Calu3 (cell line): ENCODE data around the gene CFAP300. TPM values are rescaled to one million over a fixed set of nuclear protein-coding genes. Genes with fewer than 3 reads are reported as not detected.

ENCODE experiments used
- BruUV-seq: library from RNA; stranded (reverse); fragments of 400-500 nt; replicated peaks from 2 replicates; lab custom pipeline; 2021; lab: Mats Ljungman, UMichigan
- CTCF ChIA-PET: fragments of 300-600 bp; sonication (Branson Sonifier 250); formaldehyde crosslinking; loops from one replicate; lab custom pipeline; 2022; ENCODE audit warnings: antibody characterized with exemption; lab: Charles Lee
- DNase-seq: peaks from one replicate; pipeline ENCODE4 v3.0.0; 2022
- H3K27ac Mint-ChIP-seq: one replicate; pipeline ENCODE4 v1.8.0; 2022; ENCODE audit warnings: mixed read lengths; ENCODE audit not compliant: unreplicated experiment
- H3K27me3 Mint-ChIP-seq: one replicate; pipeline ENCODE4 v1.8.0; 2022; ENCODE audit warnings: mixed read lengths; ENCODE audit not compliant: unreplicated experiment
- H3K36me3 Mint-ChIP-seq: one replicate; pipeline ENCODE4 v1.8.0; 2022; ENCODE audit warnings: mild to moderate bottlenecking, moderate library complexity, mixed read lengths; ENCODE audit not compliant: insufficient read depth, unreplicated experiment
- H3K4me1 Mint-ChIP-seq: one replicate; pipeline ENCODE4 v1.8.0; 2022; ENCODE audit warnings: mild to moderate bottlenecking, low read depth, mixed read lengths; ENCODE audit not compliant: unreplicated experiment
- H3K4me3 Mint-ChIP-seq: one replicate; pipeline ENCODE4 v1.8.0; 2022; ENCODE audit warnings: mild to moderate bottlenecking, low read depth, moderate library complexity, mixed read lengths; ENCODE audit not compliant: unreplicated experiment
- H3K9me3 Mint-ChIP-seq: one replicate; pipeline ENCODE4 v1.8.0; 2022; ENCODE audit warnings: low read depth, mixed read lengths; ENCODE audit not compliant: unreplicated experiment
- intact Hi-C: fragments of 100-400 bp; cut with micrococcal nuclease; formaldehyde crosslinking; loops from one replicate; pipeline ENCODE4 v1.10.0; 2022; ENCODE audit not compliant: unreplicated experiment
- total RNA-seq: library from RNA; stranded (reverse); gene quantifications from 2 replicates; pipeline ENCODE4 v1.2.3, GENCODE V29; 2022
- TF ChIP-seq, protein P1 (sequence below): fragments of 200-600 bp; IDR thresholded peaks from one replicate; pipeline ENCODE4 v1.8.0; 2022; ENCODE audit warnings: antibody characterized with exemption; ENCODE audit not compliant: unreplicated experiment

Gene CFAP300
- total RNA-seq, 1 experiment from 2014 or later: 2.9 TPM

DNA sequence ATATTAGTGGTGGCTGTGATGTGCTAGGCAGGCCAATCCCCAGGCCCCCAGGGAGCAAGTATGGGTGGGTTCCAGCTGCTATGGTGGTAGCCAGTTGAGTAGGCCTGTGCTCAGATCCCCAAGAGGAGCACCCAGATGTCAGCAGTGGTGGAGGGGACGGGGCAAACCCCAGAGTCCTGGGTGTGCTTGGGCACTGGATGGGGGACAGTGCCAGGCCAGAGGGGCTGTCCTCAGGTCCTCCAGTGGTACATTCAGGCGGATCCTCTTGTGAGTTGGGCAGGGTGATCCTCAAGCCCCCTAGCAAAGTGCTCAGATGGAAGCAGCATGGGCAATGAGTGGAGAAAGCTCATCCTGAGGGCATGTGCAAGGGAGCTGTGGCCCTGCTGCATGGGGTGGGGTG lies 26.0 kb downstream of the CFAP300 start:
- TF ChIP-seq, protein P1, sequence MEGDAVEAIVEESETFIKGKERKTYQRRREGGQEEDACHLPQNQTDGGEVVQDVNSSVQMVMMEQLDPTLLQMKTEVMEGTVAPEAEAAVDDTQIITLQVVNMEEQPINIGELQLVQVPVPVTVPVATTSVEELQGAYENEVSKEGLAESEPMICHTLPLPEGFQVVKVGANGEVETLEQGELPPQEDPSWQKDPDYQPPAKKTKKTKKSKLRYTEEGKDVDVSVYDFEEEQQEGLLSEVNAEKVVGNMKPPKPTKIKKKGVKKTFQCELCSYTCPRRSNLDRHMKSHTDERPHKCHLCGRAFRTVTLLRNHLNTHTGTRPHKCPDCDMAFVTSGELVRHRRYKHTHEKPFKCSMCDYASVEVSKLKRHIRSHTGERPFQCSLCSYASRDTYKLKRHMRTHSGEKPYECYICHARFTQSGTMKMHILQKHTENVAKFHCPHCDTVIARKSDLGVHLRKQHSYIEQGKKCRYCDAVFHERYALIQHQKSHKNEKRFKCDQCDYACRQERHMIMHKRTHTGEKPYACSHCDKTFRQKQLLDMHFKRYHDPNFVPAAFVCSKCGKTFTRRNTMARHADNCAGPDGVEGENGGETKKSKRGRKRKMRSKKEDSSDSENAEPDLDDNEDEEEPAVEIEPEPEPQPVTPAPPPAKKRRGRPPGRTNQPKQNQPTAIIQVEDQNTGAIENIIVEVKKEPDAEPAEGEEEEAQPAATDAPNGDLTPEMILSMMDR: no peak
- H3K4me3 Mint-ChIP-seq: no peak overlapping the region
- H3K4me1 Mint-ChIP-seq: no peaks in the 10 kb centered on the region
- CTCF ChIA-PET: no interaction called here
- no TSS peak for BruUV-seq
- H3K27ac Mint-ChIP-seq: no peak overlapping the region
- DNase-seq: no peak
- no peaks in the 10 kb centered on the region for H3K9me3 Mint-ChIP-seq
- no peaks in the 10 kb centered on the region for H3K27me3 Mint-ChIP-seq
- H3K36me3 Mint-ChIP-seq: no peaks in the 10 kb centered on the region
- intact Hi-C loops: no loop called here

DNA sequence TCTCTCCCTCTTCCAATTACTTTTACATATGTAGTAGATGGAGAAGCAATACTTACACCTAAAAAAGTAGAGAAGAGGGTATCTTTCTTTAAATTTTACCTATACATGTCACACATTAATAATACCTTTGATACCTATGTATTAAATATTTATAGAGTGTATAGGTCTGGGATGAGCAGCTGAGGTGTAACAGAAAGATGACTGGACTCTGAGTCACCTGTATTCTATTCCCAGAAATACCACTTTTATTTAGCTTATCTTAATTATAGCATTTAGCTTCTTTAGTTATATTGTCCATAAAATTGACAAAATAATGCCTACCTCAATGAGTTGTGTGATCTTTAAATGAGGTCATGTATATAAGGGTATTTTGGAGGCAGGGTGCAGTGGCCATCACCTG lies 32.4 kb downstream of the CFAP300 start:
- no peak overlapping the region for H3K27ac Mint-ChIP-seq
- CTCF ChIA-PET: no interaction called here

DNA sequence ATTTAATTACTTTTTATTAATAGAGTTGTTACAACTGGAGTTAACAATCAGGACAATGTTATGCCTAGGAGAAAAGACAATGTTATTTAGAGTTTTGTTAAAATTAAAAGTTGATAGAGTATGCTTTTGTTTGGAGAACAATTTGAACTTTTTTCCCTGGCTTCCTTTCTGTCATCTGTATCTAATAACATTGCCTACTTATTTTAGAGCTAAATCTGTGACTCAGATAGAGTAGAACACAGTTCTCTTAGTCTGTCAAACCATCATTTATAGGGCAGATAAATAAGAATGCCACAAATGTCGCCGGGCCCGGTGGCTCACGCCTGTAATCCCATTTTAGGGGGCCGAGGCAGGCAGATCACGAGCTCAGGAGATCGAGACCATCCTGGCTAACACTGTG lies 34.1 kb downstream of the CFAP300 start:
- Mint-ChIP-seq H3K27ac (no peak overlapping the region), H3K27me3 (no peaks in the 10 kb centered on the region), H3K36me3 (no peaks in the 10 kb centered on the region), H3K4me1 (no peaks in the 10 kb centered on the region), H3K4me3 (no peak overlapping the region), H3K9me3 (no peaks in the 10 kb centered on the region)
- intact Hi-C loops: no loop called here
- CTCF ChIA-PET: no interaction called here
- DNase-seq: no peak
- no TSS peak for BruUV-seq
- TF ChIP-seq, protein P1: no peak

More for the DNA sequence above, 32.4 kb downstream of the CFAP300 start:
- no peaks in the 10 kb centered on the region for H3K4me1 Mint-ChIP-seq
- intact Hi-C loops: no loop called here
- DNase-seq: no peak
- H3K4me3 Mint-ChIP-seq: no peak overlapping the region
- no peaks in the 10 kb centered on the region for H3K36me3 Mint-ChIP-seq
- TF ChIP-seq, protein P1: no peak
- BruUV-seq: no TSS peak
- no peaks in the 10 kb centered on the region for H3K27me3 Mint-ChIP-seq
- no peaks in the 10 kb centered on the region for H3K9me3 Mint-ChIP-seq

DNA sequence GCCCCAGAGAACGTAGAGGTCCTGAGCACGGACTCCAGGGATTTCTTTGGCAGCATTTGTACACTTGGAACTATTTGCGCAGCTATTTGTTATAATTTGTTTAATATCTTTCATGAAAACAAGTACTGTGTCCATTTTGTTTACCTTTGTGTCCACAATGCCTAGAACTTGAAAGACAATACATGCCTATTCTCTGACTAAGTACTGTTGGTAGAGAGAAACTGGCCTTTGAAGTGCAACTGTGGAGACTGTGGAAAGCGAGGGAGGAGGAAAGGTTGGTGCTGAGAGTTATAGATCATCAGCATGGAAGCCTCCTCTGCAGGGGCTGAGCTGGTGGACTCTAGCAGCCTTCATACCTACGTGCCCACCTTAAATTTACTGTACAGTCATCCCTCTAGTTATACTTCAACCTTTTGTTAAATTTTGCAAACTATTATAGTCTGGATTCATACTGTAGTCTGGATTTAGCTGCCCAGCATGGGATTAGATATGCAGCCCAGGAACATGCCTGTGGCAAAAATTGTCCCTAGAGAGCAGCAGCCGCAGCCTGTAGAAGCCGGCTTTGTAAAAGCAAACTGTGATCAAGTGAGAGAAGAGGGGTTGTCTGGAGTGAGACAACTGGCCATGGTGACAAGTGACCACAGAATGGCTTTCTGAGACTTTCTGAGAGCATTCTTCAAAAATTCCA lies 38.8 kb downstream of the CFAP300 start:
- BruUV-seq: no TSS peak

More for the DNA sequence above, 38.8 kb downstream of the CFAP300 start:
- no peaks in the 10 kb centered on the region for H3K36me3 Mint-ChIP-seq
- H3K27me3 Mint-ChIP-seq: no peaks in the 10 kb centered on the region
- CTCF ChIA-PET: no interaction called here
- H3K4me1 Mint-ChIP-seq: no peaks in the 10 kb centered on the region
- H3K27ac Mint-ChIP-seq: no peak overlapping the region
- TF ChIP-seq, protein P1: no peak
- intact Hi-C loops: no loop called here
- H3K9me3 Mint-ChIP-seq: no peaks in the 10 kb centered on the region
- H3K4me3 Mint-ChIP-seq: no peak overlapping the region
- no peak for DNase-seq
